Superior temporal gyrus (tissue), 1 donor: Measurements from ENCODE around the gene ACOT11.
A peak's percentile ranks its signal among the peaks of the same experiment; 100 is the strongest.
"Not testable (repeated sequence)": the region's sequence is repeated elsewhere in the genome, so short reads cannot be mapped to it uniquely, and the experiment has no call there.

Experiments
- DNase-seq: peaks from one replicate; pipeline ENCODE4 v3.0.0-alpha.2; 2016; ENCODE audit errors: extremely low spot score

The ACOT11 gene

GRCh38 chr1:54547601-54548388, at the start of gene ACOT11:
ACOT11 (plus strand) TSS chr1:54548228; CDS start chr1:54548310, 82 bp downstream.
- DNase-seq = peak; percentile 79

- DNase-seq = no peak
These were observed 49.5 kb upstream of the ACOT11 start for GRCh38 chr1:54498383-54499096.

GRCh38 chr1:54499097-54499359, 49.0 kb upstream of the ACOT11 start:
- DNase-seq = no peak

- no peak for DNase-seq
These were observed 48.5 kb upstream of the ACOT11 start for GRCh38 chr1:54499360-54500106.

GRCh38 chr1:54500107-54500431, 48.0 kb upstream of the ACOT11 start:
- DNase-seq = no peak

GRCh38 chr1:54501849-54502248, 46.2 kb upstream of the ACOT11 start:
- DNase-seq = no peak

- no peak for DNase-seq
These were observed 45.7 kb upstream of the ACOT11 start for GRCh38 chr1:54502342-54502741.

GRCh38 chr1:54506594-54506993, 41.4 kb upstream of the ACOT11 start:
- no peak for DNase-seq

- no peak for DNase-seq
These were observed 40.8 kb upstream of the ACOT11 start for GRCh38 chr1:54507033-54507870.

GRCh38 chr1:54510715-54511270, 37.2 kb upstream of the ACOT11 start:
- DNase-seq = no peak

GRCh38 chr1:54513921-54514580, 34.0 kb upstream of the ACOT11 start:
- DNase-seq = not testable (repeated sequence)

GRCh38 chr1:54516249-54516920, 31.6 kb upstream of the ACOT11 start:
- no peak for DNase-seq

GRCh38 chr1:54517496-54517895, 30.5 kb upstream of the ACOT11 start:
- DNase-seq = no peak

- DNase-seq = no peak
These were observed 29.5 kb upstream of the ACOT11 start for GRCh38 chr1:54518489-54518888.

GRCh38 chr1:54519709-54520108, 28.3 kb upstream of the ACOT11 start:
- DNase-seq = no peak

- no peak for DNase-seq
These were observed 27.3 kb upstream of the ACOT11 start for GRCh38 chr1:54520631-54521321.

- not testable (repeated sequence) for DNase-seq
These were observed 21.5 kb upstream of the ACOT11 start for GRCh38 chr1:54526565-54526964.

- no peak for DNase-seq
These were observed 19.4 kb upstream of the ACOT11 start for GRCh38 chr1:54528613-54529012.

- no peak for DNase-seq
These were observed 16.0 kb upstream of the ACOT11 start for GRCh38 chr1:54532033-54532432.

GRCh38 chr1:54536656-54537055, 11.4 kb upstream of the ACOT11 start:
- not testable (repeated sequence) for DNase-seq
